GM19193 (cell line): ENCODE measurements around the gene TMEM245.

Experiments
- POLR2A ChIP-seq: IDR thresholded peaks from 4 replicates; pipeline ENCODE4 v1.6.1; 2011; ENCODE audit not compliant: insufficient read depth, insufficient read length; ENCODE audit errors: extremely low read depth

The TMEM245 gene

GRCh38 chr9:108991479-108991878 is 128.3 kb downstream of the TMEM245 start:
- no peak for TF ChIP-seq POLR2A

GRCh38 chr9:108983885-108984284 is 135.9 kb downstream of the TMEM245 start:
- no peak for TF ChIP-seq POLR2A

- TF ChIP-seq POLR2A: no peak
Measured at GRCh38 chr9:108980893-108981292, 138.9 kb downstream of the TMEM245 start.

GRCh38 chr9:108978205-108978604 is 141.5 kb downstream of the TMEM245 start:
- no peak for TF ChIP-seq POLR2A

GRCh38 chr9:108973895-108974294 is 145.9 kb downstream of the TMEM245 start:
- TF ChIP-seq POLR2A: no peak

- TF ChIP-seq POLR2A: no peak
Measured at GRCh38 chr9:108972626-108973209, 147.0 kb downstream of the TMEM245 start.

GRCh38 chr9:108972186-108972585 is 147.6 kb downstream of the TMEM245 start:
- TF ChIP-seq POLR2A: no peak

GRCh38 chr9:108967916-108968315 is 151.8 kb downstream of the TMEM245 start:
- TF ChIP-seq POLR2A: no peak
